ENCODE data around the gene PABPC4L.
"Not testable (repeated sequence)": the region's sequence is repeated elsewhere in the genome, so short reads cannot be mapped to it uniquely, and the experiment has no call there.

PABPC4L gene

GRCh38 chr4:134201216-134202161, at the start of gene PABPC4L:
Gene PABPC4L (minus strand): TSS chr4:134201789. CDS start chr4:134201019, 770 bp downstream.
- peak within 1 kb of the TSS; percentile 9 for H3K27ac ChIP-seq
- no peak for DNase-seq (ENCODE audit: low read depth, low spot score)

- no peak overlapping the region for H3K27ac ChIP-seq
- no peak for DNase-seq (ENCODE audit: low read depth, low spot score)
These were observed 49.7 kb upstream of the PABPC4L start for GRCh38 chr4:134251322-134251721.

- H3K27ac ChIP-seq, result no peak overlapping the region
- DNase-seq (ENCODE audit: low read depth, low spot score), result no peak
These were observed 42.4 kb upstream of the PABPC4L start for GRCh38 chr4:134243742-134244713.

- DNase-seq (ENCODE audit: low read depth, low spot score), result no peak
- H3K27ac ChIP-seq, result no peak overlapping the region
These were observed 17.5 kb upstream of the PABPC4L start for GRCh38 chr4:134219043-134219442.

DNA sequence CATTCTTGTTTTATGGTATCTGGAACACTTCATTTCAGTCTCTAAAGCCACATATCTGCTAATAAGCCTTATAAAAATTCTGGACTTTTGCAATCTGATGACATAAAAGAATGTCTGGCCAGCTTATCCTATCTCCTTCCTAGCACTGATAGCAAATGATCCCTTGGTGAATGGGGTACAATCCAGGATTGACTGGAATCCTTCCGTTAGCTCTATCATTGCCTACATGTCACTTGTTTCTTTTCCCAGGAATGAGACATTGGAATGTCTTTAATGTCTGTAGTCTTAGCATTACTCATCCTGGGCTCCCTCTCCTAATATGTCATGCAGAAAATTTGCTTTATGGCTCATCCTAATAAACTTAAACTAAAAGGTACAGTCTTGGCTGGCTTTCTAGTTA, 14.8 kb upstream of the PABPC4L start:
- DNase-seq (ENCODE audit: low read depth, low spot score), result no peak
- H3K27ac ChIP-seq, result no peak overlapping the region

GRCh38 chr4:134215620-134216344, 14.2 kb upstream of the PABPC4L start:
- H3K27ac ChIP-seq, result no peak overlapping the region
- DNase-seq (ENCODE audit: low read depth, low spot score), result no peak

GRCh38 chr4:134207955-134208354, 6.4 kb upstream of the PABPC4L start:
- not testable (repeated sequence) for H3K27ac ChIP-seq; DNase-seq (ENCODE audit: low read depth, low spot score)

DNA sequence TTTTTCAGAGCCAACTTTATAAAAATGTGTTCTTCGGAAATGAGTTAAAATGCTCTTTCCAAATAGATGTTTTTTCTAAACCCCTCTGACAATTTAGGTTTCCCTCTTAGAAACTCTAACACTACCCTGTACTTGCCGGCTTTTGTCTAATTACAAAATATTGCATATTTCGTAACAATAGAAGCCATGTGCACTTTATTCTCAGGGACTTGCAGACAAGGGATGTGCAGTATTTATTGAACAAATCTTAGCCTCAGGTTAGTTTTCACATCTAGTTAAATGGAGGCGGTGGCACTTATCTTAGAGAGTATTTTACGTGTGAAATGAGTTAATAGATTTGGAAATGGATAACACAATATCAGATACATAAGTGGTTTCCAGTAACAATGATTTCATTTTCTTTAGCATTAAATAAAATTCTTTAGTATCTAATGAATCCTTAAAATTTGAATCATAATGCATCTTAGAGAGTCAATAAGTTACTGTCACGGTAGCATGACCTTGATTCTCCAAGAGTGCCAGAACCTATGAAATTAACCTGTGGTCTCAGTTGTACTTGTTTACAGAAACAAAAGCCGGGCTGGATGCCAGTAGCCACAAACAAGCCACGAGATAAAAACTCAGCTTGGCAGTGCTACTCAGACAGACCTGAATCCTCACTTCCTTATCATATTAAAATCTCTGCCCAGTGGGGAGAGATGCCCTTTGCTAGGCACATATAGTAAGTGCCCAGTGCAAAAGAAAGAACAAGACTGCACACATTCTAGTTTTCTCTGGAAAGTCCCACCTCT, 772 bp upstream of the PABPC4L start:
- DNase-seq (ENCODE audit: low read depth, low spot score), result peak; percentile 24
- H3K27ac ChIP-seq, result no peak overlapping the region

GRCh38 chr4:134200811-134201215, 776 bp downstream of the PABPC4L start:
- no peak overlapping the region for H3K27ac ChIP-seq

DNA sequence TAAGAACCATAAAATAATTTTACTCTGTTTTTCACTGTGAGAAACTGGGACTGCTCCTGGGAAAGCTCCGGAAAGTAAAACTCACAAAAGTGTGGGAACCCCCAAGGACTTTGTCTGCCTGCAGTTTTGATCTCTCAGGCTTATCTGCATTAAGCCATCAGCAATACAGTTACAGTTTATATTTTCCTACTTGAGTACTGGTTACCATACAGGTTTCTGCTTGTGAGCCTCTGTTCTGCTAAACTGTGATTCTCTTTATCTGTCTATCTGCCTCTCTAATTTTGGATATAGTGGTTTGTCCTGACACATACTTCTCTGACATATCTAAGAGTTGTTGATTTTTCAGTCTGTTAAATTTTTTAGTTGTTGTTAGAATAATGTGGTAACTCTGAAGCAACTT, 11.6 kb downstream of the PABPC4L start:
- DNase-seq (ENCODE audit: low read depth, low spot score), result no peak
- H3K27ac ChIP-seq, result no peak overlapping the region

More at GRCh38 chr4:134200811-134201215, 776 bp downstream of the PABPC4L start:
- no peak for DNase-seq (ENCODE audit: low read depth, low spot score)

- no peak overlapping the region for H3K27ac ChIP-seq
- DNase-seq (ENCODE audit: low read depth, low spot score), result no peak
These were observed 12.1 kb downstream of the PABPC4L start for GRCh38 chr4:134189480-134189879.

- H3K27ac ChIP-seq, result no peak overlapping the region
- DNase-seq (ENCODE audit: low read depth, low spot score), result no peak
These were observed 22.9 kb downstream of the PABPC4L start for GRCh38 chr4:134178706-134179105.

DNA sequence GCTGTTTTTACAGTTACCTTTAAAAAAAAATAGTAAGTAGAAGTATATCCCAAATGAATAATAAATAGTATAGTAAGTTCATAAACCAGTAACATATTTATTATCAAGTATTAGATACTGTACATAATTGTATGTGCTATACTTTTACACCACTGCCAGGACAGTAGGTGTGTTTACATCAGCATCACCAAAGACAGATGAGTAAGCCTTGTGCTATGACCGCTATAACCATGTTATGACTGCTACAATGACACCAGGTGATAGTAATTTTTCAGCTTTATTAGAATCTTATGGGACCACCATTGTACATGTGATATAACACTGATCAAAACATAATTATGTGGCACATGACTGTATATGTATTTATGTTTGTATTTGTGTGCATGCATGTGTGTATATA, 27.3 kb downstream of the PABPC4L start:
- no peak for DNase-seq (ENCODE audit: low read depth, low spot score)
- H3K27ac ChIP-seq, result no peak overlapping the region

DNA sequence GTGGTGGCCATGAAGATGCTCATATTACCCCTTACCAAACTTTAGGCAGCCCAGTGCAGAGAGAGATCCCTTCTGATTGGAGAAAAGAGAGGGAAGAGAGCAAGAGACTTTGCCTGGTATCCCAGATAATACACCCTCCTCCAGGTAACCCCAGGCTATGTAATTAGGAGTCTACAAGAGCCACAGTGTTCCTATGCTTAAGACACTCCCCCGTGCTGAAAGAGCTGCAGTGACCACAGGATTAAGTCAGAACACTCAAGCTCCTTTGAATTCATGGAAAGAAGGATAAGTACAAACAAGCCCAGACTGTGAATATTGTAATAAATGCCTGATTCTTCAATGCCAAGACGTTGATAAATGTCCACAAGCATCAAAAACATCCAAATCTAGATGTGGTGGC, 41.4 kb downstream of the PABPC4L start:
- peak overlapping the region; percentile 26 for H3K27ac ChIP-seq
- peak; percentile 20 for DNase-seq (ENCODE audit: low read depth, low spot score)

DNA sequence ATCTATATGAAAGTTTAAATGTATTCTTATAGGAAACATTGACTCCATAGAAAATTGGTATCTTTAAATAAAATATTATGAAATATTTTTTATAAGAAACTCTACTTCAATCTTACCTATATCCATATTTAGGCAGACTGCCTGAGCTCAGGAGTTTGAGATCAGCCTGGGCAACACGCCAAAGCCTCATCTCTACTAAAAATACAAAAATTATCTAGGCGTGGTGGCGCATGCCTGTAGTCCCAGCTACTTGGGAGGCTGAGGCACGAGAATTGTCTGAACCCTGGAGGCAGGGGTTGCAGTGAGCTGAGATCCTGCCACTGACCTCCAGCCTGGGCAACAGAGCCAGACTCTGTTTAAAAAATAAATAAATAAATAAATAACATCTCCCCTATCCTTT, 47.5 kb downstream of the PABPC4L start:
- no peak for DNase-seq (ENCODE audit: low read depth, low spot score)
- H3K27ac ChIP-seq, result no peak overlapping the region

- H3K27ac ChIP-seq, result peak overlapping the region; percentile 58
- peak; percentile 39 for DNase-seq (ENCODE audit: low read depth, low spot score)
These were observed 53.6 kb downstream of the PABPC4L start for GRCh38 chr4:134147941-134148340.
